Right atrium auricular region (tissue), 2 donors: ENCODE measurements around the gene RNF222. TPM values are rescaled to one million over a fixed set of nuclear protein-coding genes. Genes with fewer than 3 reads are reported as not detected.

ENCODE experiments used
- DNase-seq: peaks from one replicate; pipeline ENCODE4 v3.0.0-alpha.2; 2019; ENCODE audit warnings: low spot score
- H3K27ac ChIP-seq, 2 donors: fragments of 200-600 bp; sonication (generic); 1 replicate in 1 of 2; 2 replicates in 1 of 2; pipeline ENCODE4 v1.5.1; 2016 to 2019
- H3K27me3 ChIP-seq, 2 donors: fragments of 200-600 bp; sonication (generic); one replicate each; pipeline versions ENCODE4 v1.5.1 to v1.6.0; 2017 to 2019
- H3K36me3 ChIP-seq: fragments of 200-600 bp; sonication (generic); one replicate; pipeline ENCODE4 v1.5.1; 2016
- H3K4me1 ChIP-seq, 2 donors: fragments of 200-600 bp; sonication (generic); one replicate each; pipeline versions ENCODE4 v1.5.1 to v1.6.0; 2017 to 2019
- H3K4me3 ChIP-seq, 2 donors: fragments of 200-600 bp; sonication (generic); 1 replicate in 1 of 2; 2 replicates in 1 of 2; pipeline ENCODE4 v1.5.1; 2017 to 2019; ENCODE audit warnings: mild to moderate bottlenecking in 1 of 2, moderate library complexity in 1 of 2
- H3K9me3 ChIP-seq, 2 donors: fragments of 200-600 bp; sonication (generic); one replicate each; pipeline ENCODE4 v1.5.1; 2019
- total RNA-seq, 2 donors: library from RNA; depleted of rRNA; stranded (reverse); fragments of >200 nt; gene quantifications; one replicate each; pipeline ENCODE4 v1.1.0, GENCODE V29; 2016
- TF ChIP-seq, protein P1 (sequence below), 2 donors: fragments of 200-600 bp; sonication (generic); IDR thresholded peaks; one replicate each; pipeline ENCODE4 v1.5.1; 2019; ENCODE audit warnings: antibody characterized with exemption in 2 of 2

RNF222 gene
- total RNA-seq, 2 donors from 2014 or later, result not detected

DNA sequence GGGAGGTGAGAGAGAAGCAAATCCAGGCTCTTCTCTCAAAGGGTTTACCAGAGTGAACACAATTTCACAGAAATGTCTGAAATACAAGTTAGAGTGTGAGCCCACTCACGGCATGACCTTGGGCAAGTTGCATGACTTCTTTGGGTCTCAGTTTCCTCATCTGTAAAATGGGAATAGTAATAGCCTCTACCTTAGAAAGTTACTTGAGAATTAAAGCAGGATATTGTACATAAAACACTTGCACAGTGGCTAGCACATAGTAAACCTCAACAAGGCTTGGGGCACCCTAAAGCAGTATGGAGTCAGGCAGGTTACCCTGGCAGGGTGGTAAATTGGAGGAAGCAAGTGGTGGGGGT, 13.2 kb upstream of the RNF222 start:
- Histone ChIP-seq H3K27me3 (no peaks in the 10 kb centered on the region), H3K4me1 (peaks cover 0 to 4% of the 10 kb centered on the region in 2 donors), H3K36me3 (no peaks in the 10 kb centered on the region), H3K4me3 (no peak overlapping the region), H3K27ac (no peak overlapping the region), H3K9me3 (no peaks in the 10 kb centered on the region)
- no peak for DNase-seq
- TF ChIP-seq, protein P1, sequence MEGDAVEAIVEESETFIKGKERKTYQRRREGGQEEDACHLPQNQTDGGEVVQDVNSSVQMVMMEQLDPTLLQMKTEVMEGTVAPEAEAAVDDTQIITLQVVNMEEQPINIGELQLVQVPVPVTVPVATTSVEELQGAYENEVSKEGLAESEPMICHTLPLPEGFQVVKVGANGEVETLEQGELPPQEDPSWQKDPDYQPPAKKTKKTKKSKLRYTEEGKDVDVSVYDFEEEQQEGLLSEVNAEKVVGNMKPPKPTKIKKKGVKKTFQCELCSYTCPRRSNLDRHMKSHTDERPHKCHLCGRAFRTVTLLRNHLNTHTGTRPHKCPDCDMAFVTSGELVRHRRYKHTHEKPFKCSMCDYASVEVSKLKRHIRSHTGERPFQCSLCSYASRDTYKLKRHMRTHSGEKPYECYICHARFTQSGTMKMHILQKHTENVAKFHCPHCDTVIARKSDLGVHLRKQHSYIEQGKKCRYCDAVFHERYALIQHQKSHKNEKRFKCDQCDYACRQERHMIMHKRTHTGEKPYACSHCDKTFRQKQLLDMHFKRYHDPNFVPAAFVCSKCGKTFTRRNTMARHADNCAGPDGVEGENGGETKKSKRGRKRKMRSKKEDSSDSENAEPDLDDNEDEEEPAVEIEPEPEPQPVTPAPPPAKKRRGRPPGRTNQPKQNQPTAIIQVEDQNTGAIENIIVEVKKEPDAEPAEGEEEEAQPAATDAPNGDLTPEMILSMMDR (IDR thresholded peaks at IDR 0.05), result no peak

DNA sequence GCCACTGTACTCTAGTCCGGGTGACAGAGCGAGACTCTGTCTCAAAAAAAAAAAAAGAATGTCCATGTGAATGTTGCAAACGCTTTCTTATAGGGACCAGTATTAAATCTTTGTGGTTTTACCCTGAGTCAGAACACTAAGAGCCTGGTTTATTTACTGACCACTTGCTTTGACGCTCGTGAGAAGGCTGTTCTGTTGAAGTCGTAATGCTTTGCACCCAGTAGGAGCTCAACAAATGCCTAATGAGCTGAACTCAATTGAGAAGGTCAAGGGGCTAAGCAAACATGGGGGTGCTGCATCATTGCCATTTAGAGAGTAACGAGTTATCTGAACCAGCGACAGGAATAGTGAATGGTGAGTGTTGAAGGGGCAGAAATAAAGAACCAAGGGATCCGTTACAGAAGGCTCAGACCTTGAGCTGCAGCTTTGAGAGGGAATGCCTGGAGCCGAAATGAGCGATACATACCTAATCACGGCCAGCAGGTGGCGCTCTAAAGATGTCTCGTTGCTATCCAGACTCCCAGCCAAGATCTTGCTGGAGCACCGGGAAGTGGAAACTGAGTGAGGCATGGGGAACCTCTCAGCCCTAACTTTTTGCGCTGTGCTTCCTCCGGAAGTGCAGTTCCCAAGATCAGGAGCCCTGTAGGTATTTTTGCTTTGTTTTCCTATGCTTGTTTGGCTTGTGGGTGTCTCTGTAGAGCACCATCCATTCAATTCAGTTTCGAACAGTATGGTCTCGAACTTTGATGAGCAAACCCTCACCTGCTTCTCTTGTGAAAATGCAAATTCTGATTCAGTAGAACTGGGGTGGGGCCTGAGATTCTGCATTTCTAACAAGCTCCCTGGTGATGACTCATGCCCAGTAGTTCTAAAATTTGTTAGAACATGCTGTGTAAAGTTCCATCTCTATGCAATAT, 12.6 kb upstream of the RNF222 start:
- H3K36me3 ChIP-seq, result no peaks in the 10 kb centered on the region
- no peaks in the 10 kb centered on the region for H3K9me3 ChIP-seq
- no peak overlapping the region for H3K27ac ChIP-seq
- peak; percentile 91 for DNase-seq
- no peaks in the 10 kb centered on the region for H3K27me3 ChIP-seq
- TF ChIP-seq, protein P1 (IDR thresholded peaks at IDR 0.05), result peak; percentile 73 to 92
- peaks cover 0 to 4% of the 10 kb centered on the region in 2 donors for H3K4me1 ChIP-seq
- no peak overlapping the region for H3K4me3 ChIP-seq

DNA sequence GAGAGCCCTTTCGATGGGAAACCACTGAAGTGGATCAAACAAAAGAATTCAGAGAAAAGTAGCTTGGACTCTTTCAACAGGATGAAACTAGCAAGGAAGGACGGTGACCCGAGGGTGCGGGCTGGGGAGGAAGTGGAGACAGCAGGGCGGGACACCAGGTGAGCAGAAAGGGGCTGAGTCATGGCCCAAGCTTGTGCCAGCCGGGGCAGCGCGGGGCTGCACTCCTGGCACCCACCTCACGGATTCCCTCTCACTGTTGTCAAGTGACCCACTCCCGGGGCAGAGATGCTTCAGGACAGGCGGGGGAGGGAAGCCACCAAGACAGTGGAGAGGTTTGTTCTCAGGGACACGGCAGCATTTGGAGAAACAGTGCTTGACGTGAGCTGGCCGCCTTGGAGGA, 10.7 kb upstream of the RNF222 start:
- Histone ChIP-seq H3K27me3 (no peaks in the 10 kb centered on the region), H3K27ac (no peak overlapping the region), H3K4me1 (peaks cover 0 to 4% of the 10 kb centered on the region in 2 donors), H3K4me3 (no peak overlapping the region), H3K36me3 (no peaks in the 10 kb centered on the region), H3K9me3 (no peaks in the 10 kb centered on the region)
- DNase-seq, result no peak
- TF ChIP-seq, protein P1 (IDR thresholded peaks at IDR 0.05), result no peak

DNA sequence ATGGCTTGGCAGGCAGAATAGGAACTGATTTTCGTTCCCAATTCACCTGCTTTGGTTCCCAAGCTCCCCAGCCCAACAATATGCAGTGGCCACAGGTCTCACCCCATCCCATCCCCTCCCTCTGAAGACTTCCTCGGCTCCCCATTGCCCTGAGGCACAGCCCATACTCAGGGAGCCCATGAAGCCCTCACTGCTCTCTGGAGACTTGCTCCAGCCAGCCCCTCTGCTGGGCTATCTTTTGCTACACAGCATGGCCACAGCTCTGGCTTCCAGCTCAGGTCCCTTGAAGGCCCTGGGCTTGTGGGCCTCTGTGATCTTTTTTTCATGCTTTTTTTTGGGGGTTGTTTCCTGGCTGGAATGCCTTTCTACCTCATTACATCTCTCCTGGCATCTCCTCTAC, 8.5 kb upstream of the RNF222 start:
- H3K36me3 ChIP-seq, result no peaks in the 10 kb centered on the region
- no peak overlapping the region for H3K4me3 ChIP-seq
- DNase-seq, result no peak
- peaks cover 0 to 4% of the 10 kb centered on the region in 2 donors for H3K4me1 ChIP-seq
- H3K27ac ChIP-seq, result no peak overlapping the region
- TF ChIP-seq, protein P1 (IDR thresholded peaks at IDR 0.05), result no peak
- H3K27me3 ChIP-seq, result no peaks in the 10 kb centered on the region
- H3K9me3 ChIP-seq, result no peaks in the 10 kb centered on the region

DNA sequence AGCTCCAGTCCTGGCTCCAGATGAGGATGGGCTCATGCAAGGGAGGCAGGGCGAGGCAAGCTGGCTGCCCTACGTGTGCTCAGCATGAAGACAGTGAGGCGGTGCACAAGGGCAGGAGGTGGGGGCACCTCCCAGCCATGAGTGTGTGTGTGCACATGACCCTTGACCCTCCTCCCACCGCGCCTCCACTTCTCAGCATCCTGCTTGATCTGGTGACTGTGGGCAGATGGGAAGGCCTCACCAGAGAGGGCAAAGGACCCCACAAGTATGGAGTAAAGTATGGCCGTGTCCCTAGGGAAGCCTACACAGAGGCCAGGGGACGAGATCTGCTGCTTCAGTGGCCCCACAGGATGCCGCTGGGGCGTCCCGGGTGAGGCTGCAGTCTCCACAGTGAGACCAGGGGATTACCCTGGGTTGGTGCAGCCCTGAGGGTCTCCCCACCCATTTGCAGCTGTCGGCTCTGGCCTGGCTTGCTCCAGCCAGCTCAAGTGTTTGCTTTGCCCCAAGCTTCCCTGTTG, 7.9 kb upstream of the RNF222 start:
- no peak for DNase-seq
- H3K27me3 ChIP-seq, result no peaks in the 10 kb centered on the region
- H3K27ac ChIP-seq, result no peak overlapping the region
- H3K4me3 ChIP-seq, result no peak overlapping the region
- TF ChIP-seq, protein P1 (IDR thresholded peaks at IDR 0.05), result no peak
- H3K9me3 ChIP-seq, result no peaks in the 10 kb centered on the region
- H3K36me3 ChIP-seq, result no peaks in the 10 kb centered on the region
- H3K4me1 ChIP-seq, result peaks cover 0 to 3% of the 10 kb centered on the region in 2 donors
